ENCODE data around the gene SNX25.
"Not testable (repeated sequence)": the region's sequence is repeated elsewhere in the genome, so short reads cannot be mapped to it uniquely, and the experiment has no call there.

SNX25 gene

DNA sequence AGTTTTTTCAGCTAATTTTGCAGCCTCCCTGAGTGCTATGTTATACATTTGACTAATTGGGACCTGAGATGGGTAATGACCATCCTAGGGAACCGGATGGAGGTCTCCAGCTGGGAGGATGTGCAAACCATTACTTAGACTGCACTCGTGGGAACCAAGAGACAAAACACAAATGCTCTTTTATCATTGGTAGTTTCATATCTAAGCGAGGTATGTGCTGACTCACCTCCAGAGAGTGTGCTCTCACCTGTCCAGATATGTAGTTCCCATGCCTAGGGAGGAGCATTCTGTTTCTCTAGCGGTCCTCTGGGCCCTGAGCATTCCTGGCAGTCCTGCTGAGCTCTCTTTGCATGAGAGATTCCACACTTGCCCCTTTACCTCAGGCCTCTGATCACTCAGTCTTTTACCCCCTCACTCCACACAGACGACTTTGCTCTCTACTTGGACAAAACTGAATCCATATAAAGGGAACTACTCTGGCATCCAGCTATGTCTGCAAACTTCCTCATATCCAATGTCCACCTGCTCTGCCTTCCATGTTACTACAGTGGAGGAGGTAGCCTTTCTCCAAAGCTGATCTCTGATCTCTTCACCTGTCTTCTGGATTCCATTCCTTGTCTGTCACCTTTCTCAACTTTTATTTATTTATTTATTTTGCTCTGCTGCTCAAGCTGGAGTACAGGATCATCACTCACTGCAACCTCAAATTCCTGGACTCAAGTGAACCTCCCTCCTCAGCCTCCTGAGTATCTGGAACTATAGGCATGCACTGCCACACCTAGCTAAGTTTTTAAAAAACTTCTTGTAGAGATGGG lies 97.9 kb downstream of the SNX25 start:
- DNase-seq (ENCODE audit: low spot score) = no peak

DNA sequence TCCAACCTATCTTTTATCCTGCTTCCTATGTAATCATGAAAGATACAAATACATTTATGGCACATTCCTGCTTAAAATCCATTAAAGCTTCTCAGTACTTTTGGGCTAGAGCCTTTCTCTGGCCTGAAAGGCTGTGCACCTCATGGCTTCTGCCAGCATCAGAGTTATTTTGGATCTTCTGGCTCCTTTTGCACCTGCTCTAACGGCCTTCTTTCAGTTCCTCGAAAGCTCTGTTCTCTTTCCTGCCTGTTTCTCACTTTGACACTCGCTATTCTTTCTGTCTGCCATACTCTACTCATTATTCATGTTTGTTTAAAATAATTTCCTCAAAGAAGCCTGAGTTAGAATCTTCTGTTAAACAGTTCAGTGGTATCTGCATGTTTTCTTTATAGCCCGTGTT lies 100.4 kb downstream of the SNX25 start:
- DNase-seq (ENCODE audit: low spot score) = no peak

DNA sequence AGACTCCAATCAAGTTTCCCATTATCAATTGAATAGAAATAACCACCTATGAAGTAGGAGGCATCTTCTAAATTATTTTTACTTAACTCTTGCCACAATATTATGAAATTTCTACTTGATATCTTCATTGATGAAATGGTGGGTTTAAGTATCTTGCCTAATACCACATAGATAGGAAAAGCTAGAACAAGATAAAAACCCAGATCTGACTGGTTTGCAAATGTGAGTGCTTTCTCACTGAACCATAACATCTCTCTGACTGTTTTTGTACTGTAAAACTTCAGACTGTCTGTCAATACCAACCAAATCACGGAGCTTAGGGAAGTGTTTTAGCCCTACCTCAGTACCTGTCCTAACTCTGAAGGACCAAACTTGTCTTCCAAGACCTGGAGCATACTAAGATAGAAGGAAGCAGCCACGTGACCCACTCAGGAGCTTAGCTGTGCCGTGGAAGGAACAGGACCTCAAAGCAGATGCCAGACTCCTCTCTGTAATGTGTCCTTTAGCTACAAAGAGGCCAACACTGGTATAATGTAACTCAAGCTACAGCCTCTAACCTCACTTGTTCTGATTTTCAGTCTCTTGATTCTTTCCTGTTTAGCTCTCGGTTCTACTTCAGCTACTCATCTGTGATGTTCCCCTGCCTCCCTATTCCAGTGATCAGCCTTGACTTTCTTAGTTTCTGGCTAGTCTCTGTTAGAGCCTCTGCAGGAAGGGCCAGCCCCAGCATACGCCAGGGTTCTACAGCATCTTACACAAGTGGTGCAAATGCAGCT lies 101.9 kb downstream of the SNX25 start:
- DNase-seq (ENCODE audit: low spot score) = no peak

DNA sequence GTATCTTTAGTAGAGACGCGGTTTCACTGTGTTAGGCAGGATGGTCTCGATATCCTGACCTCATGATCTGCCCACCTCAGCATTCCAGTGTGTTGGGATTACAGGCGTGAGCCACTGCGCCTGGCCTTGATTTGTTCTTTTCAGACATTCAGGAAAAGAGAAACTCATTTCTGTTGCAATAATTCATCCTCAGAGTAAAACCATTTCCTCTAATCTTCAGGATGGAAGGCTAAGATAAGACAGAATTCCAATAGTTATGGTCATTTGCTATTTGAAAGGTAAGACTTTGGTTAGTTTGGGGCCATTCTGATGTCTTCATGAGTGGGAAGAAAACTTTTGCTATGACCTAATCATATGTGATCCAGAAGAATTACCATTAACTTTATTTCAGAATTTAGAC lies 103.3 kb downstream of the SNX25 start:
- DNase-seq (ENCODE audit: low spot score) = no peak

DNA sequence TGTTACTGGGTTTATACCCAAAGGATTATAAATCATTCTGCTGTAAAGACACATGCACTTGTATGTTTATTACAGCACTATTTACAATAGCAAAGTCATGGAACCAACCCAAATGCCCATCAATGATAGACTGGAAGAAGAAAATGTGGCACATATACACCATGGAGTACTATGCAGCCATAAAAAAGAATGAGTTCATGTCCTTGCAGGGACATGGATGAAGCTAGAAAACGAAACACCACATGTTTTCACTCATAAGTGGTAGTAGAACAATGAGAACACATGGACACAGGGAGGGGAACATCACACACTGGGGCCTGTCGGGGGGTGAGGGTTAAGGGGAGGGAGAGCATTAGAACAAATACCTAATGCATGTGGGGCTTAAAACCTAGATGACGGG lies 108.1 kb downstream of the SNX25 start:
- not testable (repeated sequence) for DNase-seq (ENCODE audit: low spot score)

DNA sequence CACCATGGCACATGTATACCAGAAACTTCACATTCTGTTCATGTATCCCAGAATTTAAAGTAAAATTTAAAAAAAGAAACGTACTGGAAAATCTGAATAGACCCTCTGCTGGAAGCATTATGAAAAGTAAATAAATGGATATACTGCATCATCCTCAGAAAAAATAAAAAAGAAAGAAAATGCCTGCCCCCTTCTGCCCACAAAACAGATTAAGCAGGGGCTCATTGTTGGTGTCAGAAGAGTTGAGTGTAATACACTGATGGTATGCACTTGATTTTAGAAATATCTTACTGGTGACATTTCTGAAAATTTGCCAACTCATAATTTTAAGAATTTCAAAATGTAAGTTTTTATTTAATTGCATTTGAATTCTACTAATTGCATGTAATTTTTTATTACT lies 108.5 kb downstream of the SNX25 start:
- DNase-seq (ENCODE audit: low spot score) = no peak

DNA sequence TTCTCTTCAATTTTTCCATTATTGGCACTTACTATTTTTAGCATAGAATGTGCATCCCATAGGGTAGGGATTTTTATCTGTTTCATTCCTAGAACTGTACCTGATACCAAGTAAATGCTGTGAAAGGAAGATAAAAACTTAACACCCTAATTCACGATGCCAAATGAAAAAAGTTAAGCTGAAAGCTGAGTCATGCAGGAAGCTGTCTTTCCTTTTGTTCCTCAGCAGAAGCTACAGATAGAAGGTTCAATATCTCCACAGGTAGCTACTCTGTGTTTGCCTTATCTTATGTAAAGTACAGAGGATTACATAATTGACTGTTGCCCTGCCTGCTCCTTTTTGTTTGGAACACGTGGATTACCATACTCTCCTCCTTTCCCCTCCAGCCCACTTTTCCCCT lies 109.3 kb downstream of the SNX25 start:
- peak; percentile 43 for DNase-seq (ENCODE audit: low spot score)

DNA sequence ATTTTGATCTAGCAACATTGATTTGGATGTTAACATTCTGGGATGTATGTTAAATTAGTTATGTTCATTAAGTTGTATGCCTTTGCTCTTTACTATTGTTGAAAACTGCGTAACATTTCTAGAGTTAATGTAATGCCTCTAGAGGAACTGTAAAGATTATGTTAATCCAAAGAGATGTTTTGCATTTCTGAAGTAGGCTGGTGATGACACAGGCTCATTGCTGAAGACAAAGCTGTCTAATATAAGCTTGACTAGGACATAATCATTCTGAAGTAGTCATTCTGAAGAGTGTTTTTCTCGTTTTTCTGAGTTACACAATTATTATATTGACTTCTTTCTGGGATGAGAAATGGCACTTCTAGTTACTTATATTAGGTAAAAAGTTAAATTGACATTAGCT lies 113.4 kb downstream of the SNX25 start:
- no peak for DNase-seq (ENCODE audit: low spot score)

DNA sequence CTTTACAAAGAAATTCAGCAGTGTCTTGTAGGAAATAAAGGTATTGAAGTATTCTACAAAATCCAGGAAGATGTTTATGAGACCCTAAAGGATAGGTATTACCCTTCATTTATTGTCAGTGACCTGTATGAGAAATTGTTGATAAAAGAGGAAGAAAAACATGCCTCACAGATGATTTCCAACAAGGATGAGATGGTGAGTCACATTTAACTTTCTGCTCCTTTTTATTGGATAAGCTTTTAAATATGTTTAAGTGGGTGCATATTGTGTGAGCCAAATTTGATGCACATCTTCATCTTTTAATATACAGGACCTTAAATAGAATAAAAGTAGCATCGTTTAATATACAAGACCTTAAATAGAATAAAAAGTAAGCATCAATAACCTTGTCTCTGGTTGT lies 114.2 kb downstream of the SNX25 start:
- no peak for DNase-seq (ENCODE audit: low spot score)

DNA sequence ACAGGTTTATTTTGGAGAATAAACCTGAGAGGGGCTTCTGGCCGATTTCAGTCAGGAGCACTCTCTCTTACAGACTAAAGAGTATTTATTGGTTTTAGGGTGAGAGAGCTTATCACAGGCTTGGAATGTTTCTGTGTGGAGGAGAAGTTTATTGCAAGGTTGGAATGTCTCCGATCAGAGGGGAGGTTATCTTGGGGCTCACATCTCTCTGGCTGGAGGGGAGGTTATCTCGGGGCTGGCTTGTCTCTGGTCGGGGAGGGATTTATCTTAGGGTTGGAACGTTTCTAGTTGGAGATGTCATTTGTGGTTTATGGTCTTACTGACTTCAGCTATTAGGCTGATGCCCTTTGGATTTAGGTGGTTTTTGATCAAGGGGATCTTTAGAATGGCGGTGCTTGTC lies 115.0 kb downstream of the SNX25 start:
- DNase-seq (ENCODE audit: low spot score) = not testable (repeated sequence)

DNA sequence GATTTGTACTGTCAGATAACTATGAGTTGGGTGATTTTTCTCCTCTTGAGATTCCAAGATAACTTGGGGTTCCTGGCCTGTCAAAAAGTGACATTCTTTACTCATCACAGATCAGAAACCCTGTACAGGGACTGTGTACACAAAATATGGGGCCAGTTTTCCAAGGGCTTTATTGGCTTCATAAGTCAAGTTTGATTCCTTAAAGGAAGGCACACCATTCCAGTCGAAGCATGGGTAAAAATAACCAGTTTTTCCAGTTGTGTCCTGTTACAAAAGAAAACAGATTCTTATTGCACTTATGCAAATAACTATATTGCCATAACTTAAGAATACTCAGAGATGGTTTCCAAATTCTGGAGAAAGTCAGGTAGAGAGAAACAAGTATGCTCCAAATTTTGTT lies 116.3 kb downstream of the SNX25 start:
- DNase-seq (ENCODE audit: low spot score) = not testable (repeated sequence)

DNA sequence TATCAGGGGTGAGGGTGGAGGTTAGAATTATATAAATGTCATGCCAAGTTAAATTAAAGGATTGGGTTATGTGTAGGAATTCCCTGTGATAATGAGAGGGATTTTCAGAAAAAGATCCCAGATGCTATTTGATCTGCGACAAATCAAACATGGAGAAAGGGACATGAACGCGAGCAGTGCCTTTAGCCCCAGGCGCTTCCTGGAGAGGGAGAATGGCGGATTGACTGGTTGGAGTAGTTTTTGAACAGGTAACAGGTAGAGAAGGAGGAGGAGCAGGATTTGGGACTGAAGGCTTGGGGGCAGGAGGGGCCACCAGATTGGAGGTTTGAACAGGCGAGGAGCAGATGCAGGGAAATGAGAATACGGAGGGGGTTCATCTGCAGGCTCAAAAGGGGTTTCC lies 119.2 kb downstream of the SNX25 start:
- no peak for DNase-seq (ENCODE audit: low spot score)

DNA sequence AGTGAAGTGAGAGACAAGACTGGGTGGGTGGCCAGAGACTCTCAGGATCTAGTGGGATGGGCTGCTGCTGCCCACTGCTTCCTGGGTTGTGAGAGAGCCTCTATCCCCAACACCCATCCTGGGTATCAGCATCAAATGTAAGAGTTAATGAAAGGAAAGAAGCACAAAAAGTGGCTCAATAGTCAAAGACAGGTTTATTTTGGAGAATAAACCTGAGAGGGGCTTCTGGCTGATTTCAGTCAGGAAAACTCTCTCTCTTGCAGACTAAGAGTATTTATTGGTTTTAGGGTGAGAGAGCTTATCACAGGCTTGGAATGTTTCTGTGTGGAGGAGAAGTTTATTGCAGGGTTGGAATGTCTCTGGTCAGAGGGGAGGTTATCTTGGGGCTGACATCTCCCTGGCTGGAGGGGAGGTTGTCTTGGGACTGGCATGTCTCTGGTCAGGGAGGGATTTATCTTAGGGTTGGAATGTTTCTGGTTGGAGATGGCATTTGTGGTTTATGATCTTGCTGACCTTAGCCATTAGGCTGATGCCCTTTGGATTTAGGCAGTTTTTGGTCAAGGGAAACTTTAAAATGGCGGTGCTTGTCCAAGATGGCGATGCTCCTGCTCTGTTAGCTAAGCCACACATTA lies 120.6 kb downstream of the SNX25 start:
- DNase-seq (ENCODE audit: low spot score) = not testable (repeated sequence)

DNA sequence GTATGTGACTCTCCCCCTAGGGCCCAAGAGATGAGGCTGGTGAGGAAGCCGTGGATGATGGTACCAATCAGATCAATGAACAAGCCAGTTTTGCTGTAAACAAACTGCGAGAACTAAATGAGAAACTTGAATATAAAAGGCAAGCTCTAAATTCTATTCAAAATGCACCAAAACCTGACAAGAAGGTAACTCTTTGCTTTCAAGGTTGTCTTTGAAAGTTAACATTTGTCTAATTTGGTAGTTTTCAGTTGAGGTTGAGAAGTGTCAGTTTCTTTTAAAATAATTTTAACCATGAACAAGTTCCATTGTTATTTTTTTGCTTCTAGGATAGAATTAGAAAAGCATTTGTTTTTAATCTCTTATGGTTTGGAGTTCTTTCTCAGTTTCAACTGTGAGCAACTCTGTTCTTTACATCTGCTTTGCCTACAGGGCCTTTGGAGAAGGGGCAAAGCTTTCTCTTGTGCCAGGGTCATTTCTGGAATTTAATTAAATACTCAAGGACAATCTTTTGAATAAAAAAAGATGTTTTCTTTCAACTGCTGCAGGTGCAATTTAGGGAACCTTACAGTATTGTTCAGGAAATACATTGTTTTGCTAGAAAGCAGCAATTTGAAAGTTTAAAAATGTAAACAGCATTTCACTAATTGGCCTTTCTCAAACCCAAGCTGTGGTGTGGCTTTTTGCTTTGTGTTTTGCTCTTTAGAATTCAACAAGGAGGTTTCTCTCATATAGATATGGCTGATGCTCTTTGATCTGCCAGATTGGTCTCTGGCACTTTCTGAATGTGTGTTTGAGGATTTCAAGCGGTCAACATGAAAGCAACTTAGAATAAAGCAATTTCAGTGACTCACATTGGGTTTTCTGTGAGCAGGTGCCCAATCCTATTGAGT lies 123.4 kb downstream of the SNX25 start:
- peak; percentile 60 for DNase-seq (ENCODE audit: low spot score)

DNA sequence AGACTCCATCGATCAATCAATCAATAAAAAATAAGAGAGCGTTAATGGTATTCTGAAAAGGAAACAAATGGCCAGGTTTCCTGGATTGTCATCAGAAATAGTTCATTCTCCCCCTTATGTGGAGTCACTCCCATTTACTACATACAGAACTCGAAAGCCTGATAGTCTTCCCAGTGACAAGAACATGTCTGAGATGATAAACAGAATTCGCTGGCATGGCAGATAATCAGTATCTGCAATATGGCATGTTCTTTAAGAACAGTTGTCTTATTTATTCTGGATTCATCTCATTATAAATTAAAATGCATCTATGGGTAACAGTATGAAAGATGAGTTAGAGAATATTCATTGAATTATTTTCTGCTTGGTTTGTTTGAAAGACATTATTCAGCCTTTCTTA lies 124.9 kb downstream of the SNX25 start:
- DNase-seq (ENCODE audit: low spot score) = no peak

DNA sequence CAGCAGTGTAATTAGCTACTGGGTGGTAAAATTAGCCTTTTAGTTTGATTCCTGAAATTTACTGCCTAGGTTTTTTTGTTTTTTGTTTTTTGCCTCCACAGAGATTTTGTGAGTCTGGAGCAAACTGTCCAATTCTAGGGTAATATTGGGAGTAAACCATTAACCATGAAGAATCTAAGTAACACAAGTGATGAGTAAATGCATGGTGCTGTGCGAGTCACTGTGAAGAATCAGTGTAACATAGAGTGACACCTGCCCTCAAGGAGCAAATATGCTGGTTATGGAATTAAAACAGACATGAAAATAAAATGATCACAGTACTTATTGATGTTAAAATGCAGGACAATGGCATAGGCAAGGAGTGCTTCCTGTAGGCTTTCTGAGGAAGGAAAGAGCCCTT lies 126.2 kb downstream of the SNX25 start:
- no peak for DNase-seq (ENCODE audit: low spot score)

DNA sequence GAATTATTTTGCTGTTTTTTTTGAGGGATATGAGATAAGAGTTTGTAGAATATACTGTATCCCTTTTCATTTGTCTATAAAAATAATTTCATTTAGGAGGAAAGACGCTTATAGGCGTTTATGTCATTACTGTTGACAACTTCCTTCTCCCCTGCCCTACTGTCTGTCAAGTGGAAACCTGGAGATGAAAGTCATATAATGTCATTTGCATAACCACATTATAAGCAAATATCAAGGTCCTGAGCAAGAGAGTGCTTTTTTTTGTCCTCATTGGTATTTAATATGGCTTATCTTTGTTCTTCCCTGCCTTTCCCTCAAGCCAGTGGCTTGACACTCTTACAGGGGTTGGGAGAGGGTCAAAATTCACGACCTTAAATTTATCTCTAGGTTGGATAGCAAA lies 130.5 kb downstream of the SNX25 start:
- peak; percentile 10 for DNase-seq (ENCODE audit: low spot score)

DNA sequence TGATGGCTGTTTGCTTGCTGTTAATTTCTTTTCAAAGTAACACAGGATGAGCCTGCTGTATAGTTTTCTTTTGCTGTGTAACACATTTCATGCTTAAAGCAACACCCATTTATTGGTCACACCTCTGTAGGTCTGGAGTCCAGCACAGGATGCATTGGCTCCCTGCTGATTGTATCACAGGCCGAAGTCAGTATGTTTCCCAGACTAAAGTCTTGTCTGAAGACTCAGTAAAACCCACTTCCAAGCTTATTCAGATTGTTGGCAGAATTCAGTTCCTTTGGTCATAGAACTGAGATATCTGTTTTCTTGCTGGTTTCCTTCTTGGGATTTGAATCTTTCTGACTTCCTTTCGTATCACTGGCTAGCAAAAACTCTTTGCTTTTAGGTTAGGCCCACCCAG lies 132.0 kb downstream of the SNX25 start:
- peak; percentile 12 for DNase-seq (ENCODE audit: low spot score)

DNA sequence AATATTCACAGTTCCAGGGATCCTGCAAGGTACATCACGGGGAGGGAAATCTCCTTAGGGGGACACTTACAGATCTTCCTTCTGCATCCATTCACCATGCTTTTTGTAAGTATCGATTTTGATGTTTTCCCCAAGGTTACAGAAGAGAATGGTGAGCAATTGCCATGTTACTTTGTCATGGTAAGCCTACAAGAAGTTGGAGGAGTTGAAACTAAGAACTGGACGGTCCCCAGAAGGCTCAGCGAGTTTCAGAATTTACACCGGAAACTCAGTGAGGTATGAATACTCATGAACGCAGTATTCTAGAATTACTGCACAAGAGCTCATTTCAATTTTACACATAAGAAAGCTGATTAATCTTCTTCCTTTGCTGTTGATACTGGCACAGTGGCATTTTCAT lies 132.4 kb downstream of the SNX25 start:
- DNase-seq (ENCODE audit: low spot score) = peak; percentile 67

DNA sequence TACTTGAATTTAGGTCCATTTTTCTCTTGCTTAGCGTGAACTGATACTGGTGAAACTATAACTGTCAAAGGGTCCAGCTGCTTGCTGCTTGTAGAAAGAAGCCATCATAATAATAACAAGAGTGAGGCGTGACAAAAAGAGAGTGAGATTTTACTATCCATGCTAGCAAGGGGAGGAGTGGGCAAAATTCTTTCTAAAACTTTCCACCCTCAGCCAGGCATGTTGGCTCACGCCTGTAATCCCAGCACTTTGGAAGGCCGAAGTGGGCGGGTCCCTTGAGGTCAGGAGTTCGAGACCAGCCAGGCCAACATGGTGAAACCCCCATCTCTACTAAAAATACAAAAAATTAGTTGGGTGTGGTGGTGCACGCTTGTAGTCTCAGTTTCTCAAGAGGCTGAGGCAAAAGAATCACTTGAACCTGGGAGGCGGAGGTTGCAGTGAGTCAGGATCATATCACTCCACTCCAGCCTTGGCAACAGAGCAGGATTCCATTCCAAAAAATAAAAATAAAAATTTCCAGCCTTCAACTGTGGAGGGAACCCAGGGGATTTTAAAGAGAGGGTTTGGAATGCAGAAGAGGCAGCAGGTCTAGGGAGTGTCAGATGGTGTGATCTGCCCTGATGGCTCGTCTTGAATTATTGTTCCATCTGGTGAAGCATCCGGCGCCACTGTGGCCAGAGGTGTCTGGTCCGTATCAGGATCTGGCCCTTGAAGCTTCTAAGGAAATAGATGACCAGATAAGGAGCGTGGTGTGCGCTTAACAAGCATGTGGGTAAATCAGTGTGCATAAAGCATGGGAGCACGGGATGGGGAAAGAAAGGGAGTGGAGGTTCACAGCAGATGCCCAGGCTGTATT lies 134.6 kb downstream of the SNX25 start:
- peak; percentile 53 for DNase-seq (ENCODE audit: low spot score)
